ENCODE data around the gene ZNF425.

- TF ChIP-seq MAX (IDR thresholded peaks at IDR 0.05) (no peak), NR2F2 (IDR thresholded peaks at IDR 0.05) (no peak), CTCF (IDR thresholded peaks at IDR 0.05; ENCODE audit: low read depth, low read length, missing input control) (peak; percentile 82), REST (IDR thresholded peaks at IDR 0.05) (no peak), HNF4G (IDR thresholded peaks at IDR 0.05) (no peak), YY1 (IDR thresholded peaks at IDR 0.05) (no peak), ATF3 (IDR thresholded peaks at IDR 0.05) (no peak), TAF1 (conservative IDR thresholded peaks at IDR 0.05) (no peak), RAD21 (IDR thresholded peaks at IDR 0.05) (no peak), SP1 (IDR thresholded peaks at IDR 0.05) (no peak), ZBTB33 (IDR thresholded peaks at IDR 0.05) (no peak)
These were observed 21.1 kb upstream of the ZNF425 start, which contains the start of gene ZNF398 for GRCh38 chr7:149147072-149147751.
